Mesodermal cell (in vitro differentiated cells): Measurements from ENCODE around the gene RPEL1.
A peak's percentile ranks its signal among the peaks of the same experiment; 100 is the strongest.
"Not testable (repeated sequence)": the region's sequence is repeated elsewhere in the genome, so short reads cannot be mapped to it uniquely, and the experiment has no call there.

Experiments used
- H3K27ac ChIP-seq: 2 replicates; pipeline ENCODE4 v1.7.0; 2013; ENCODE audit warnings: mild to moderate bottlenecking, low read depth, low read length, moderate library complexity; ENCODE audit not compliant: severe bottlenecking
- H3K36me3 ChIP-seq: 2 replicates; pipeline ENCODE4 v1.7.1; 2013; ENCODE audit warnings: mild to moderate bottlenecking, low read length, moderate library complexity; ENCODE audit not compliant: control insufficient read depth, insufficient read depth
- H3K4me1 ChIP-seq: one replicate; pipeline ENCODE4 v1.7.1; 2013; ENCODE audit warnings: mild to moderate bottlenecking, low read length; ENCODE audit not compliant: insufficient read depth, control insufficient read depth, poor library complexity, severe bottlenecking
- H3K4me3 ChIP-seq: 2 replicates; pipeline ENCODE4 v1.7.0; 2013; ENCODE audit warnings: low read length, control low read depth, mild to moderate bottlenecking; ENCODE audit not compliant: insufficient read depth, poor library complexity, severe bottlenecking; ENCODE audit errors: extremely low read depth
- H3K9me3 ChIP-seq: 2 replicates; pipeline ENCODE4 v1.7.1; 2013; ENCODE audit warnings: mild to moderate bottlenecking, low read length, moderate library complexity; ENCODE audit not compliant: control insufficient read depth
- WGBS, 2 experiments: methylation state at CpG; one replicate each; pipeline ENCODE4 v1.1.5; 2013; ENCODE audit warnings: missing lambda C conversion rate in 2 of 2; ENCODE audit not compliant: insufficient coverage in 2 of 2; 5-methylcytosine and 5-hydroxymethylcytosine counted together

The RPEL1 gene

GRCh38 chr10:103258928-103259327 lies 13.2 kb downstream of the RPEL1 start:
- 92 to 100% methylated on average over 3 to 4 of the region's 4 CpGs for WGBS, 2 experiments
- not testable (repeated sequence) for H3K27ac ChIP-seq, H3K36me3 ChIP-seq, H3K4me3 ChIP-seq, H3K9me3 ChIP-seq, H3K4me1 ChIP-seq

GRCh38 chr10:103259989-103260388 lies 14.3 kb downstream of the RPEL1 start:
- Histone ChIP-seq H3K27ac (no peak overlapping the region), H3K9me3 (peaks cover 10% of the 10 kb centered on the region), H3K4me1 (no peaks in the 10 kb centered on the region), H3K4me3 (no peak overlapping the region), H3K36me3 (no peaks in the 10 kb centered on the region)
- WGBS, 2 experiments, result 82 to 92% methylated on average over 4 of the region's 5 CpGs

- no peaks in the 10 kb centered on the region for H3K4me1 ChIP-seq
- 73 to 80% methylated on average over 1 to 2 of the region's 3 CpGs for WGBS, 2 experiments
- no peak overlapping the region for H3K4me3 ChIP-seq
- H3K9me3 ChIP-seq, result peaks cover 10% of the 10 kb centered on the region
- H3K36me3 ChIP-seq, result no peaks in the 10 kb centered on the region
- H3K27ac ChIP-seq, result no peak overlapping the region
Measured at GRCh38 chr10:103262229-103262628, 16.5 kb downstream of the RPEL1 start.

GRCh38 chr10:103265717-103266329 lies 20.1 kb downstream of the RPEL1 start:
- Histone ChIP-seq H3K4me1 (no peaks in the 10 kb centered on the region), H3K27ac (no peak overlapping the region), H3K36me3 (no peaks in the 10 kb centered on the region), H3K4me3 (no peak overlapping the region), H3K9me3 (no peaks in the 10 kb centered on the region)
- WGBS, 2 experiments, result 40 to 56% methylated on average over 5 to 9 of the region's 11 CpGs

- WGBS, 2 experiments, result 45 to 46% methylated on average over 4 of the region's 4 CpGs
- no peak overlapping the region for H3K4me3 ChIP-seq
- H3K27ac ChIP-seq, result no peak overlapping the region
- H3K36me3 ChIP-seq, result no peaks in the 10 kb centered on the region
- H3K9me3 ChIP-seq, result no peaks in the 10 kb centered on the region
- H3K4me1 ChIP-seq, result peaks cover 24% of the 10 kb centered on the region
Measured at GRCh38 chr10:103273041-103273441, 27.4 kb downstream of the RPEL1 start.

- H3K27ac ChIP-seq, result no peak overlapping the region
Measured at GRCh38 chr10:103276251-103276895, 30.7 kb downstream of the RPEL1 start.

GRCh38 chr10:103276896-103277712 lies 31.4 kb downstream of the RPEL1 start, which contains the start of gene INA:
Gene INA (plus strand): TSS chr10:103277138. CDS start chr10:103277212, 74 bp downstream.
- no peak within 1 kb of the TSS for H3K27ac ChIP-seq
- WGBS, 2 experiments, result 1% methylated on average over 75 to 80 of the region's 105 CpGs

More at GRCh38 chr10:103276251-103276895, 30.7 kb downstream of the RPEL1 start:
- H3K36me3 ChIP-seq, result no peaks in the 10 kb centered on the region
- H3K4me3 ChIP-seq, result peak overlapping the region; percentile 49
- peaks cover 26% of the 10 kb centered on the region for H3K4me1 ChIP-seq
- WGBS, 2 experiments, result 43 to 55% methylated on average over 6 to 10 of the region's 21 CpGs
- no peaks in the 10 kb centered on the region for H3K9me3 ChIP-seq

GRCh38 chr10:103277713-103278536 lies 32.2 kb downstream of the RPEL1 start:
- H3K27ac ChIP-seq, result no peak overlapping the region
- no peaks in the 10 kb centered on the region for H3K36me3 ChIP-seq
- 7 to 9% methylated on average over 57 to 70 of the region's 76 CpGs for WGBS, 2 experiments
- H3K4me1 ChIP-seq, result peaks cover 24% of the 10 kb centered on the region
- H3K4me3 ChIP-seq, result peak overlapping the region; percentile 49
- no peaks in the 10 kb centered on the region for H3K9me3 ChIP-seq

More at GRCh38 chr10:103276896-103277712, 31.4 kb downstream of the RPEL1 start, which contains the start of gene INA:
- H3K4me3 ChIP-seq, result peak within 1 kb of the TSS; percentile 49
- H3K9me3 ChIP-seq, result no peaks in the 10 kb centered on the region
- H3K36me3 ChIP-seq, result no peaks in the 10 kb centered on the region
- H3K4me1 ChIP-seq, result peaks cover 27% of the 10 kb centered on the region

GRCh38 chr10:103278537-103278823 lies 32.8 kb downstream of the RPEL1 start:
- Histone ChIP-seq H3K4me3 (peak overlapping the region; percentile 49), H3K4me1 (peaks cover 19% of the 10 kb centered on the region), H3K9me3 (no peaks in the 10 kb centered on the region), H3K36me3 (no peaks in the 10 kb centered on the region), H3K27ac (no peak overlapping the region)
- 10 to 27% methylated on average over 5 to 9 of the region's 12 CpGs for WGBS, 2 experiments

GRCh38 chr10:103278862-103279298 lies 33.2 kb downstream of the RPEL1 start:
- peaks cover under 1% of the 10 kb centered on the region for H3K36me3 ChIP-seq
- peaks cover 15% of the 10 kb centered on the region for H3K4me1 ChIP-seq
- H3K9me3 ChIP-seq, result no peaks in the 10 kb centered on the region
- 5 to 38% methylated on average over 1 to 11 of the region's 11 CpGs for WGBS, 2 experiments
- no peak overlapping the region for H3K27ac ChIP-seq
- peak overlapping the region; percentile 49 for H3K4me3 ChIP-seq
